Measurements from ENCODE around the gene CTNNA2.

Gene CTNNA2

GRCh38 chr2:79862756-79863155, 349.9 kb downstream of the CTNNA2 start:
- Histone ChIP-seq H3K9me3 (ENCODE audit: insufficient read depth, low read depth, low read length) (peaks cover 2% of the 10 kb centered on the region), H3K4me2 (ENCODE audit: low read length) (no peak overlapping the region), H4K12ac (ENCODE audit: low read depth, low read length) (no peak overlapping the region), H2BK5ac (ENCODE audit: low read depth, low read length, poor library complexity) (no peak overlapping the region), H3K14ac (ENCODE audit: low read length) (no peak overlapping the region), H3K4me3 (ENCODE audit: low read depth, low read length) (no peak overlapping the region), H3K18ac (ENCODE audit: low read length) (no peak overlapping the region), H3K4ac (ENCODE audit: low read depth, low read length) (no peak overlapping the region), H3K4me1 (ENCODE audit: control insufficient read depth in 1 of 2, insufficient read depth in 2 of 2, low read length in 2 of 2) (no peaks in the 10 kb centered on the region), H3K23ac (ENCODE audit: low read length) (no peak overlapping the region), H3K27me3 (ENCODE audit: insufficient read depth, low read length) (no peaks in the 10 kb centered on the region), H2BK120ac (ENCODE audit: insufficient read depth, low read length, poor library complexity) (no peak overlapping the region), H3K79me2 (ENCODE audit: control insufficient read depth, insufficient read depth, low read length, poor library complexity) (no peaks in the 10 kb centered on the region), H4K8ac (ENCODE audit: low read depth, low read length) (no peak overlapping the region), H2AK5ac (ENCODE audit: low read length) (no peak overlapping the region), H2BK12ac (ENCODE audit: low read length) (no peak overlapping the region), H3K9ac (ENCODE audit: low read length) (no peak overlapping the region), H2AFZ (ENCODE audit: insufficient read depth, low read length, poor library complexity) (no peak overlapping the region), H3K36me3 (ENCODE audit: control insufficient read depth in 1 of 2, insufficient read depth in 2 of 2, low read length in 2 of 2) (no peaks in the 10 kb centered on the region), H4K91ac (ENCODE audit: low read depth, low read length) (no peak overlapping the region), H3K79me1 (ENCODE audit: low read length) (no peaks in the 10 kb centered on the region), H3K27ac (ENCODE audit: low read depth, low read length) (no peak overlapping the region)
- DNase-seq = no peak
- no CpG with 5 or more reads among the region's 1 CpG for WGBS (ENCODE audit: extremely low coverage, insufficient coverage, insufficient read length)

- DNase-seq = no peak
- Histone ChIP-seq H3K9me3 (ENCODE audit: insufficient read depth, low read depth, low read length) (peaks cover 3% of the 10 kb centered on the region), H3K27ac (ENCODE audit: low read depth, low read length) (no peak overlapping the region), H3K79me1 (ENCODE audit: low read length) (no peaks in the 10 kb centered on the region), H2BK12ac (ENCODE audit: low read length) (no peak overlapping the region), H2AFZ (ENCODE audit: insufficient read depth, low read length, poor library complexity) (no peak overlapping the region), H2BK120ac (ENCODE audit: insufficient read depth, low read length, poor library complexity) (no peak overlapping the region), H3K23ac (ENCODE audit: low read length) (no peak overlapping the region), H3K27me3 (ENCODE audit: insufficient read depth, low read length) (no peaks in the 10 kb centered on the region), H3K79me2 (ENCODE audit: control insufficient read depth, insufficient read depth, low read length, poor library complexity) (no peaks in the 10 kb centered on the region), H3K4me3 (ENCODE audit: low read depth, low read length) (no peak overlapping the region), H3K9ac (ENCODE audit: low read length) (no peak overlapping the region), H3K4ac (ENCODE audit: low read depth, low read length) (no peak overlapping the region), H2AK5ac (ENCODE audit: low read length) (no peak overlapping the region), H4K8ac (ENCODE audit: low read depth, low read length) (no peak overlapping the region), H3K14ac (ENCODE audit: low read length) (no peak overlapping the region), H3K4me2 (ENCODE audit: low read length) (no peak overlapping the region), H3K18ac (ENCODE audit: low read length) (no peak overlapping the region), H3K36me3 (ENCODE audit: control insufficient read depth in 1 of 2, insufficient read depth in 2 of 2, low read length in 2 of 2) (no peaks in the 10 kb centered on the region), H4K91ac (ENCODE audit: low read depth, low read length) (no peak overlapping the region), H2BK5ac (ENCODE audit: low read depth, low read length, poor library complexity) (no peak overlapping the region), H4K12ac (ENCODE audit: low read depth, low read length) (no peak overlapping the region), H3K4me1 (ENCODE audit: control insufficient read depth in 1 of 2, insufficient read depth in 2 of 2, low read length in 2 of 2) (no peaks in the 10 kb centered on the region)
- no CpG with 5 or more reads among the region's 2 CpGs for WGBS (ENCODE audit: extremely low coverage, insufficient coverage, insufficient read length)
These were observed 359.8 kb downstream of the CTNNA2 start for GRCh38 chr2:79872656-79873055.

GRCh38 chr2:79874015-79874414, 361.2 kb downstream of the CTNNA2 start:
- no peak overlapping the region for H2AFZ ChIP-seq (ENCODE audit: insufficient read depth, low read length, poor library complexity)
- H3K18ac ChIP-seq (ENCODE audit: low read length) = no peak overlapping the region
- H3K14ac ChIP-seq (ENCODE audit: low read length) = no peak overlapping the region
- H3K23ac ChIP-seq (ENCODE audit: low read length) = no peak overlapping the region
- H3K36me3 ChIP-seq (ENCODE audit: control insufficient read depth in 1 of 2, insufficient read depth in 2 of 2, low read length in 2 of 2) = no peaks in the 10 kb centered on the region
- DNase-seq = no peak
- no CpG with 5 or more reads among the region's 18 CpGs for WGBS (ENCODE audit: extremely low coverage, insufficient coverage, insufficient read length)
- H3K79me2 ChIP-seq (ENCODE audit: control insufficient read depth, insufficient read depth, low read length, poor library complexity) = no peaks in the 10 kb centered on the region
- no peaks in the 10 kb centered on the region for H3K4me1 ChIP-seq (ENCODE audit: control insufficient read depth in 1 of 2, insufficient read depth in 2 of 2, low read length in 2 of 2)
- no peak overlapping the region for H4K12ac ChIP-seq (ENCODE audit: low read depth, low read length)
- H4K91ac ChIP-seq (ENCODE audit: low read depth, low read length) = no peak overlapping the region
- H3K4me2 ChIP-seq (ENCODE audit: low read length) = no peak overlapping the region
- no peak overlapping the region for H2BK5ac ChIP-seq (ENCODE audit: low read depth, low read length, poor library complexity)
- no peaks in the 10 kb centered on the region for H3K79me1 ChIP-seq (ENCODE audit: low read length)
- H3K27me3 ChIP-seq (ENCODE audit: insufficient read depth, low read length) = no peaks in the 10 kb centered on the region
- H3K4ac ChIP-seq (ENCODE audit: low read depth, low read length) = no peak overlapping the region
- H3K9me3 ChIP-seq (ENCODE audit: insufficient read depth, low read depth, low read length) = peaks cover 3% of the 10 kb centered on the region
- no peak overlapping the region for H4K8ac ChIP-seq (ENCODE audit: low read depth, low read length)
- H3K9ac ChIP-seq (ENCODE audit: low read length) = no peak overlapping the region
- no peak overlapping the region for H3K27ac ChIP-seq (ENCODE audit: low read depth, low read length)
- no peak overlapping the region for H2AK5ac ChIP-seq (ENCODE audit: low read length)
- no peak overlapping the region for H2BK12ac ChIP-seq (ENCODE audit: low read length)
- no peak overlapping the region for H2BK120ac ChIP-seq (ENCODE audit: insufficient read depth, low read length, poor library complexity)
- peak overlapping the region; percentile 56 for H3K4me3 ChIP-seq (ENCODE audit: low read depth, low read length)

- no peak overlapping the region for H3K4me2 ChIP-seq (ENCODE audit: low read length)
- no CpG with 5 or more reads among the region's 3 CpGs for WGBS (ENCODE audit: extremely low coverage, insufficient coverage, insufficient read length)
- no peak overlapping the region for H3K9ac ChIP-seq (ENCODE audit: low read length)
- H4K91ac ChIP-seq (ENCODE audit: low read depth, low read length) = no peak overlapping the region
- no peak overlapping the region for H3K14ac ChIP-seq (ENCODE audit: low read length)
- H2AK5ac ChIP-seq (ENCODE audit: low read length) = no peak overlapping the region
- H3K23ac ChIP-seq (ENCODE audit: low read length) = no peak overlapping the region
- H3K4ac ChIP-seq (ENCODE audit: low read depth, low read length) = no peak overlapping the region
- no peak overlapping the region for H2BK120ac ChIP-seq (ENCODE audit: insufficient read depth, low read length, poor library complexity)
- H4K12ac ChIP-seq (ENCODE audit: low read depth, low read length) = no peak overlapping the region
- no peak overlapping the region for H3K27ac ChIP-seq (ENCODE audit: low read depth, low read length)
- H3K9me3 ChIP-seq (ENCODE audit: insufficient read depth, low read depth, low read length) = peaks cover 3% of the 10 kb centered on the region
- H3K4me3 ChIP-seq (ENCODE audit: low read depth, low read length) = no peak overlapping the region
- H2AFZ ChIP-seq (ENCODE audit: insufficient read depth, low read length, poor library complexity) = no peak overlapping the region
- no peaks in the 10 kb centered on the region for H3K79me2 ChIP-seq (ENCODE audit: control insufficient read depth, insufficient read depth, low read length, poor library complexity)
- no peak overlapping the region for H4K8ac ChIP-seq (ENCODE audit: low read depth, low read length)
- H3K36me3 ChIP-seq (ENCODE audit: control insufficient read depth in 1 of 2, insufficient read depth in 2 of 2, low read length in 2 of 2) = no peaks in the 10 kb centered on the region
- no peak overlapping the region for H3K18ac ChIP-seq (ENCODE audit: low read length)
- no peaks in the 10 kb centered on the region for H3K79me1 ChIP-seq (ENCODE audit: low read length)
- no peak overlapping the region for H2BK12ac ChIP-seq (ENCODE audit: low read length)
- H3K4me1 ChIP-seq (ENCODE audit: control insufficient read depth in 1 of 2, insufficient read depth in 2 of 2, low read length in 2 of 2) = no peaks in the 10 kb centered on the region
- no peaks in the 10 kb centered on the region for H3K27me3 ChIP-seq (ENCODE audit: insufficient read depth, low read length)
- no peak overlapping the region for H2BK5ac ChIP-seq (ENCODE audit: low read depth, low read length, poor library complexity)
- DNase-seq = peak in 1 of 2 donors; percentile 3
These were observed 363.6 kb downstream of the CTNNA2 start for GRCh38 chr2:79876430-79876829.
